Measurements from ENCODE around the gene TRABD2B. TPM values are rescaled to one million over a fixed set of nuclear protein-coding genes. Genes with fewer than 3 reads are reported as not detected.

The TRABD2B gene
- total RNA-seq (under 0.01 TPM in 2 replicates), polyA plus RNA-seq (0.01 TPM in 1 of 2 replicates, not detected in the other), polyA minus RNA-seq (ENCODE audit: low replicate concordance) (4.6 TPM in 1 of 2 replicates, not detected in the other)
- polyA plus RNA-seq (2012), result not detected in 2 replicates

- no peak within 1 kb of the TSS for H3K27ac ChIP-seq (ENCODE audit: insufficient read depth, low read length)
- no peaks in the 10 kb centered on the region for H3K36me3 ChIP-seq (ENCODE audit: control insufficient read depth, insufficient read depth, low read length)
- H3K9me3 ChIP-seq (ENCODE audit: control insufficient read depth, insufficient read depth, low read depth, low read length), result no peaks in the 10 kb centered on the region
- H3K4me3 ChIP-seq (replicated peaks in 1 of 4; ENCODE audit: control extremely low read depth in 1 of 4, insufficient read depth in 1 of 4, low read depth in 3 of 4, low read length in 4 of 4), result peak within 1 kb of the TSS in 3 of 4 experiments; percentile 38 to 52 (median 42)
- no peaks in the 10 kb centered on the region for H3K79me2 ChIP-seq (ENCODE audit: control insufficient read depth, insufficient read depth, low read length)
- H3K4me1 ChIP-seq (ENCODE audit: control insufficient read depth, extremely low read depth, insufficient read depth, low read length), result no peaks in the 10 kb centered on the region
- H2AFZ ChIP-seq (ENCODE audit: low read length), result peak within 1 kb of the TSS; percentile 59
- DNase-seq (ENCODE audit: low read depth in 2 of 2), result peak; percentile 39 to 67
- peaks cover 27% of the 10 kb centered on the region for H3K27me3 ChIP-seq (ENCODE audit: control insufficient read depth, insufficient read depth, low read length)
- TF ChIP-seq EZH2 (IDR thresholded peaks at IDR 0.05; ENCODE audit: low read length, missing control alignments) (no peak), CTCF (conservative IDR thresholded peaks at IDR 0.05 in 1 of 2, IDR thresholded peaks at IDR 0.05 in 1 of 2; ENCODE audit: low read depth in 1 of 2, low read length in 2 of 2) (peak; percentile 66 to 94)
- peak within 1 kb of the TSS; percentile 87 for H3K4me2 ChIP-seq (ENCODE audit: extremely low read depth, insufficient read depth, low read length)
- no peak within 1 kb of the TSS for H3K9ac ChIP-seq (ENCODE audit: insufficient read depth, low read length)
- H4K20me1 ChIP-seq (ENCODE audit: control insufficient read depth, extremely low read depth, insufficient read depth, low read length), result no peaks in the 10 kb centered on the region
Measured at GRCh38 chr1:47997289-47998200, at the start of gene TRABD2B. Gene TRABD2B, minus strand, starts transcription at chr1:47997385.

- Histone ChIP-seq H3K27ac (ENCODE audit: insufficient read depth, low read length) (no peak overlapping the region), H3K27me3 (ENCODE audit: control insufficient read depth, insufficient read depth, low read length) (no peaks in the 10 kb centered on the region), H3K4me3 (replicated peaks in 1 of 4; ENCODE audit: control extremely low read depth in 1 of 4, insufficient read depth in 1 of 4, low read depth in 3 of 4, low read length in 4 of 4) (no peak overlapping the region), H2AFZ (ENCODE audit: low read length) (no peak overlapping the region), H4K20me1 (ENCODE audit: control insufficient read depth, extremely low read depth, insufficient read depth, low read length) (no peaks in the 10 kb centered on the region), H3K9ac (ENCODE audit: insufficient read depth, low read length) (no peak overlapping the region), H3K4me2 (ENCODE audit: extremely low read depth, insufficient read depth, low read length) (no peak overlapping the region), H3K79me2 (ENCODE audit: control insufficient read depth, insufficient read depth, low read length) (no peaks in the 10 kb centered on the region), H3K9me3 (ENCODE audit: control insufficient read depth, insufficient read depth, low read depth, low read length) (no peaks in the 10 kb centered on the region), H3K36me3 (ENCODE audit: control insufficient read depth, insufficient read depth, low read length) (no peaks in the 10 kb centered on the region), H3K4me1 (ENCODE audit: control insufficient read depth, extremely low read depth, insufficient read depth, low read length) (no peaks in the 10 kb centered on the region)
- DNase-seq (ENCODE audit: low read depth in 2 of 2), result no peak
- no peak for TF ChIP-seq CTCF (conservative IDR thresholded peaks at IDR 0.05 in 1 of 2, IDR thresholded peaks at IDR 0.05 in 1 of 2; ENCODE audit: low read depth in 1 of 2, low read length in 2 of 2)
- TF ChIP-seq EZH2 (IDR thresholded peaks at IDR 0.05; ENCODE audit: low read length, missing control alignments), result no peak
Measured at GRCh38 chr1:48044311-48044710, 47.1 kb upstream of the TRABD2B start.

GRCh38 chr1:48043622-48044021, 46.4 kb upstream of the TRABD2B start:
- Histone ChIP-seq H3K27ac (ENCODE audit: insufficient read depth, low read length) (no peak overlapping the region), H3K4me2 (ENCODE audit: extremely low read depth, insufficient read depth, low read length) (no peak overlapping the region), H3K27me3 (ENCODE audit: control insufficient read depth, insufficient read depth, low read length) (no peaks in the 10 kb centered on the region), H4K20me1 (ENCODE audit: control insufficient read depth, extremely low read depth, insufficient read depth, low read length) (no peaks in the 10 kb centered on the region), H3K9me3 (ENCODE audit: control insufficient read depth, insufficient read depth, low read depth, low read length) (no peaks in the 10 kb centered on the region), H3K9ac (ENCODE audit: insufficient read depth, low read length) (no peak overlapping the region), H3K4me3 (replicated peaks in 1 of 4; ENCODE audit: control extremely low read depth in 1 of 4, insufficient read depth in 1 of 4, low read depth in 3 of 4, low read length in 4 of 4) (no peak overlapping the region), H3K36me3 (ENCODE audit: control insufficient read depth, insufficient read depth, low read length) (no peaks in the 10 kb centered on the region), H2AFZ (ENCODE audit: low read length) (no peak overlapping the region), H3K79me2 (ENCODE audit: control insufficient read depth, insufficient read depth, low read length) (no peaks in the 10 kb centered on the region), H3K4me1 (ENCODE audit: control insufficient read depth, extremely low read depth, insufficient read depth, low read length) (no peaks in the 10 kb centered on the region)
- no peak for TF ChIP-seq CTCF (conservative IDR thresholded peaks at IDR 0.05 in 1 of 2, IDR thresholded peaks at IDR 0.05 in 1 of 2; ENCODE audit: low read depth in 1 of 2, low read length in 2 of 2)
- no peak for DNase-seq (ENCODE audit: low read depth in 2 of 2)
